Right lobe of liver (tissue), 6 donors: ENCODE results near the gene NDUFA3. TPM values are rescaled to one million over a fixed set of nuclear protein-coding genes. Genes with fewer than 3 reads are reported as not detected.

ENCODE experiments used
- ATAC-seq, 4 donors: fragments of 200-7000 bp; cut with Tn5 transposase; one replicate each; pipeline ENCODE4 v1.9.1; 2020; ENCODE audit warnings: mild to moderate bottlenecking in 4 of 4, moderate library complexity in 4 of 4
- DNase-seq, 3 donors: peaks; one replicate each; pipeline ENCODE4 v3.0.0-alpha.2; 2020
- H3K27ac ChIP-seq, 3 donors: fragments of 200-600 bp; one replicate each; pipeline ENCODE4 v1.8.0; 2022
- H3K27me3 ChIP-seq, 2 donors: fragments of 200-600 bp; one replicate each; pipeline ENCODE4 v1.8.0; 2022
- H3K36me3 ChIP-seq, 4 donors: fragments of 200-600 bp; sonication (generic) in 1 of 4; one replicate each; pipeline versions ENCODE4 v1.5.1 to v1.8.0; 2017 to 2022; ENCODE audit warnings: control low read depth in 1 of 4
- H3K4me1 ChIP-seq, 4 donors: fragments of 200-600 bp; sonication (generic) in 1 of 4; one replicate each; pipeline versions ENCODE4 v1.5.1 to v1.8.0; 2017 to 2022; ENCODE audit warnings: control low read depth in 1 of 4
- H3K4me3 ChIP-seq, 3 donors: fragments of 200-600 bp; one replicate each; pipeline ENCODE4 v1.8.0; 2022
- H3K9me3 ChIP-seq, 4 donors: fragments of 200-600 bp; sonication (generic) in 1 of 4; one replicate each; pipeline versions ENCODE4 v1.5.1 to v1.8.0; 2017 to 2022; ENCODE audit warnings: control low read depth in 1 of 4
- POLR2A ChIP-seq: fragments of 450-650 bp; IDR thresholded peaks from one replicate; pipeline ENCODE4 v1.6.1; 2017; ENCODE audit warnings: antibody characterized with exemption, mild to moderate bottlenecking
- WGBS: methylation state at CpG from one replicate; pipeline ENCODE4 v1.1.6; 2018; ENCODE audit warnings: low coverage, low lambda C conversion rate; ENCODE audit not compliant: insufficient coverage; ENCODE audit errors: missing lambda C conversion rate; 5-methylcytosine and 5-hydroxymethylcytosine counted together
- intact Hi-C, 2 donors: fragments of 100-400 bp; cut with DNase I; formaldehyde crosslinking; loops; one replicate each; pipeline versions ENCODE4 v1.11.2 to v1.14.1; 2022
- total RNA-seq, 6 experiments: library from RNA; depleted of rRNA in 2 of 6; stranded (reverse); fragments of >200 nt in 2 of 6; fragmentation: NEBNext Ultra II Directional in 3 of 6; extraction: Animal tissue kit (Norgen Biotek cat#: 25700) in 3 of 6; gene quantifications; one replicate each; pipeline versions ENCODE4 v1.1.0 to v1.2.4, GENCODE V29; 2016 to 2023
- TF ChIP-seq, protein P1 (sequence below), 4 donors: fragments of 200-600 bp in 3 of 4; fragments of 450-650 bp in 1 of 4; IDR thresholded peaks; one replicate each; pipeline versions ENCODE4 v1.5.1 to v1.8.0; 2016 to 2022; ENCODE audit warnings: antibody characterized with exemption in 4 of 4, mild to moderate bottlenecking in 2 of 4
- donor health status: DM: no; HTN: yes; CAD: no.
- donor health status: DM: no; HTN: no; CAD: no.
- donor health status: DM: no; HTN: no; CAD: no.
- donor health status: DM: no; HTN: yes; CAD: no.
- donor health status: DM: no; HTN: yes; CAD: no.

Gene NDUFA3
- total RNA-seq, 6 experiments from 2014 or later: 29.2 to 77.3 (median 70.1) TPM

DNA sequence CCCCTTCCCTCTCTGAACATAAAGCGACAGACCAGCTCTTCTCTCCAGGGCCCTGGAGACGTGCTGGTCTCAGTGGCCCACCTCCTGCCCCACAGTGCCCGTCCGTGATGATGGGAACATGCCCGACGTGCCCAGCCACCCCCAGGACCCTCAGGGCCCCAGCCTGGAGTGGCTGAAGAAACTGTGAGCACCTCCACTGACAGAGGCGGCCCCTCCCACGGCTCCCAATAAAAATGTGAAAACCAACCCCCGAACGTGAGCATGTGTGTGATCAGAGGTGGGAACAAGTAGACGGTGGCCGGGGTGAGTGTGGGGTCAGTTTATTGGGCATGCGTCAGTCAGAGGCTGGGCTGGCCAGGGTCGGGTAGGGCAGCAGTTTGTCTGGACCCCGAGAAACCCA lies 4.1 kb downstream of the NDUFA3 start:
- no peaks in the 10 kb centered on the region for H3K27me3 ChIP-seq
- no peaks in the 10 kb centered on the region for H3K9me3 ChIP-seq
- intact Hi-C loops: no loop called here
- peaks cover 0 to 6% (median 0%) of the 10 kb centered on the region in 4 donors for H3K4me1 ChIP-seq
- no peak overlapping the region for H3K27ac ChIP-seq
- ATAC-seq: no peak
- DNase-seq: no peak
- peaks cover 0 to 44% (median 14%) of the 10 kb centered on the region in 4 donors for H3K36me3 ChIP-seq
- no peak overlapping the region for H3K4me3 ChIP-seq
- 81% methylated on average over 10 of the region's 15 CpGs for WGBS
- no peak for TF ChIP-seq POLR2A
- TF ChIP-seq, protein P1, sequence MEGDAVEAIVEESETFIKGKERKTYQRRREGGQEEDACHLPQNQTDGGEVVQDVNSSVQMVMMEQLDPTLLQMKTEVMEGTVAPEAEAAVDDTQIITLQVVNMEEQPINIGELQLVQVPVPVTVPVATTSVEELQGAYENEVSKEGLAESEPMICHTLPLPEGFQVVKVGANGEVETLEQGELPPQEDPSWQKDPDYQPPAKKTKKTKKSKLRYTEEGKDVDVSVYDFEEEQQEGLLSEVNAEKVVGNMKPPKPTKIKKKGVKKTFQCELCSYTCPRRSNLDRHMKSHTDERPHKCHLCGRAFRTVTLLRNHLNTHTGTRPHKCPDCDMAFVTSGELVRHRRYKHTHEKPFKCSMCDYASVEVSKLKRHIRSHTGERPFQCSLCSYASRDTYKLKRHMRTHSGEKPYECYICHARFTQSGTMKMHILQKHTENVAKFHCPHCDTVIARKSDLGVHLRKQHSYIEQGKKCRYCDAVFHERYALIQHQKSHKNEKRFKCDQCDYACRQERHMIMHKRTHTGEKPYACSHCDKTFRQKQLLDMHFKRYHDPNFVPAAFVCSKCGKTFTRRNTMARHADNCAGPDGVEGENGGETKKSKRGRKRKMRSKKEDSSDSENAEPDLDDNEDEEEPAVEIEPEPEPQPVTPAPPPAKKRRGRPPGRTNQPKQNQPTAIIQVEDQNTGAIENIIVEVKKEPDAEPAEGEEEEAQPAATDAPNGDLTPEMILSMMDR (IDR thresholded peaks at IDR 0.05): no peak

DNA sequence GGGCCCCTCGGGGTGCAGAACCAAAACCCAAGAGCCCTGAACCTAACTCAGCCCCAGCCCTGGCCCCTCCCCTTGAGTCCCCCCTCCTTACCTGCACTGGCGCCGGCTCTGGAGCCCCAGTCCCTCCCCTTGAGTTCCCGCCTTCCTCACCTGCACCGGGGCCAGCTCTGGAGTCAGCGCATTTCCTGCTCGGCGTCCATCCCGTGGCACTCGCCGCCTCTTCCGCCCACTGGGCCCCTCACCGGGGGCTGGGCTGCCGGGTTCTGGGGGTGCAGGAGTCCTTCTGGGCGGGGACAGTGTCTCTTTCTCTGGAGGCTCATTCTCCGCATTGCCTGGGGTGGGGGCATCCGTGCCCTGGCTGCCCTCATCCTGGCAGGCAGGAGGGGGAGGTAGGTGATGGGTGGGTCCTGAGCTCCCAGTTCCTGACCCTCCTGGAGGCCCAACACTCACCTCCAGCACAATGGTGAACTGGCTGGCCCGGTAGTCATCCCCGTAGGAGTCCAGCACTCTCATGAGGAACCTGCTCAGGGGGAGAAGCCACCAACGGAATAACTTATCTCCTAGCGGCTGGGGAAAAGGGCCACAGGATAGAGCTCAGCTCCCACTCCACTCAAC lies 5.3 kb downstream of the NDUFA3 start:
- no peak for ATAC-seq

DNA sequence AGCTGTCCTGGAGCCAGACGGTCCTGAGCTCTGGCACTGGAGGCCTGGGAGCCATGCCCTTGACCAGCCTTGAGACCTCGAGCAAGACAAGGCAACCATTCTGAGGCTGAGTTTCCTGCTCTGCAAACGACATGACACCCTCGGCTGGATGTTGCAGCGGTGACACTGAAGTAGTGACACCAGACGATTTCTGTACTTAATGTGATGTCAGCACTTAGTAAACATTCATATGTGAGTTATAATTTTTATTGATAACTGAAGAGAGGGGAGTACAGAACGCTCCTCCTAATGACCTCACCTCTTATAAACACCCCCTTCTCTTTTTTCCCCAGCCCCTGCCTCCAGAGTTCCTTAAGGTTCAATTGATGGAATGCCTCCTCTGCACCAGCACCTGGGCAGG lies 5.8 kb downstream of the NDUFA3 start:
- H3K4me3 ChIP-seq: no peak overlapping the region
- intact Hi-C loops: no loop called here
- no peak for ATAC-seq
- H3K27ac ChIP-seq: no peak overlapping the region
- WGBS: 74% methylated on average over 6 of the region's 7 CpGs
- peak in 1 of 3 donors; percentile 7 for DNase-seq
- TF ChIP-seq, protein P1 (IDR thresholded peaks at IDR 0.05): no peak
- no peak for TF ChIP-seq POLR2A
- H3K36me3 ChIP-seq: peaks cover 0 to 44% (median 14%) of the 10 kb centered on the region in 4 donors
- H3K27me3 ChIP-seq: no peaks in the 10 kb centered on the region
- H3K9me3 ChIP-seq: no peaks in the 10 kb centered on the region
- peaks cover 0 to 4% (median 0%) of the 10 kb centered on the region in 4 donors for H3K4me1 ChIP-seq

More for the DNA sequence above, 5.3 kb downstream of the NDUFA3 start:
- H3K4me3 ChIP-seq: no peak overlapping the region
- WGBS: 84% methylated on average over 11 of the region's 21 CpGs
- no peak for DNase-seq
- H3K9me3 ChIP-seq: no peaks in the 10 kb centered on the region
- intact Hi-C loops: no loop called here
- no peaks in the 10 kb centered on the region for H3K27me3 ChIP-seq
- peaks cover 0 to 6% (median 0%) of the 10 kb centered on the region in 4 donors for H3K4me1 ChIP-seq
- no peak overlapping the region for H3K27ac ChIP-seq
- TF ChIP-seq, protein P1 (IDR thresholded peaks at IDR 0.05): no peak
- no peak for TF ChIP-seq POLR2A
- peaks cover 0 to 44% (median 14%) of the 10 kb centered on the region in 4 donors for H3K36me3 ChIP-seq

DNA sequence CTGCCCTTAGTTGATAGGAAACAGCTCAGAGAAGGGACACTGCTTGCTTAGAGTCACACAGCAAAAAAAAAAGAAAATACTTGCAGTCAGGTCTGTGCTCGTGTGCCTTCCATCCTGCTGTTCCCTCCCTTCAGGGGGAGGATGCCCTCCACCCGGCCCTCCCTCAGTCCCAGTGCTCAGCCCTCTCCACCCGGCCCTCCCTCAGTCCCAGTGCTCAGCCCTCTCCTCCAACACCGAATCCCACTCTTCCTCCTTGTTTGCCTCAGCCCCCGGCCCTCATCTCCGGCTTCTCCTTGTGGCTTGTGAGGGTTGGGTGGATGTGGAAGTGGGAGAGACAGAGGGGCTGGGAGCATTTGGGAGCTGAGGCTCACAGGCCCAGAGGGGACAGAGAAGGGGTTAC lies 7.0 kb downstream of the NDUFA3 start:
- WGBS: 80% methylated on average over 6 of the region's 6 CpGs
- TF ChIP-seq, protein P1 (IDR thresholded peaks at IDR 0.05): no peak
- TF ChIP-seq POLR2A: no peak
- peaks cover 0 to 6% (median 0%) of the 10 kb centered on the region in 4 donors for H3K4me1 ChIP-seq
- H3K27me3 ChIP-seq: no peaks in the 10 kb centered on the region
- peaks cover 0 to 44% (median 14%) of the 10 kb centered on the region in 4 donors for H3K36me3 ChIP-seq
- DNase-seq: no peak
- intact Hi-C loops: no loop called here
- no peak overlapping the region for H3K4me3 ChIP-seq
- ATAC-seq: peak in 3 of 4 donors; percentile 22 to 56 (median 48)
- no peak overlapping the region for H3K27ac ChIP-seq
- H3K9me3 ChIP-seq: no peaks in the 10 kb centered on the region
